ENCODE measurements around the gene STK32A.
"Not testable (repeated sequence)": the region's sequence is repeated elsewhere in the genome, so short reads cannot be mapped to it uniquely, and the experiment has no call there.

The STK32A gene

DNA sequence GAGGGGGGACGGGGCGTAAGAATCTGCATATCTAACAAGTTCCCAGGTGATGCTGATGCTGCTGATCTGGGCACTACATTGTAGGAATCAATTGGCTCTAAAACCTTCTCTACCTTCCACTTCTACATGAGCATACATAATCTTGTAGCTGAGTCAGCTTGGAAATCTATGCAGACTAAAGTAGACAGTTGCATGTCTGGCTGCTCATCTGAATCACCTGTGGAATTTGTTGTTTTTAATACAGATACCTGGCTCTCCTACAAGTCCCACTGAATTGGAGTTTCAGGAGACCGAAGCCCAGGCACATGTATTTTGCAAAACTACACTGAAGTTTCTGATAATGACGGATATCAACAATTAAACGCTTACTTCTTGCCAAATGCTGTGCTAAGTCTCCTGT is 113.6 kb downstream of the STK32A start:
- no peak for DNase-seq

DNA sequence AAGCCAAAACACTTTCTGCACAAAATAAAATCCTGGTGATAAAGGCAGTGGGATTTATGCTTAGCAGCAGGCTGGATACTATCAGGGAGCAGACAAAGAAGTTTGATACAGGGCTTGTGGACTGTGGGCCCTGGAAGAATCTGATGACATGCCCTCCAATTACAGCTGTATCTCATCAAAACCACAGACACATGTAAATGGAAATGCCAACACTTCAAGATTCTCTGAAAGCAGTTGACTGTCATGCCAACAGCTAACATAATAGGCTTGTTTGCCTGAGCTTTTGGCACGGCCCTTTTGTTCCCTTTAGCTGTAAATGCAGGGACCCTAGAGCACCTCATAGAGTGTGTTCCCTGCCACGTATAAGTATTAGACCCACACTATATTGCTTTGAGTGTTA is 114.4 kb downstream of the STK32A start:
- DNase-seq: no peak

- no peak for DNase-seq
These were observed 124.3 kb downstream of the STK32A start for GRCh38 chr5:147359101-147359500.

DNA sequence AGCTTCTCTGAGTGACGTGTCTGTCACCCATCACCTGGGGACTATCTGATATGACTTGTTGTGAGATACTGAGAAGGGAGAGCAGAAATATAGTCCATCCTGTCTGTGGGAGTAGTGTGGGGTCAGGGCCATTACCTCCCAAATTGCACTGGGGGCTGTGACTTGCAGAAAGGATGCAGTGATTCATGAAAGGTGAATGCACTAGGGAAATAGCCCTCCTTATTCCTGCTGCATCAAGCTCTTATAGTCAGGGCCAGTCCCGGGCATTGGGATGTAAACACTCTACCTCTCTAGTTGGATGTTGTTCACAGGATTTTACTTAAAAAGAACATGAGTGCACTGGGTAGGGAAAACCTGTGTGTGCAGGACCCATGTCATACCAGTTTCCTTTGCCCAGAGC is 124.8 kb downstream of the STK32A start:
- DNase-seq: no peak

DNA sequence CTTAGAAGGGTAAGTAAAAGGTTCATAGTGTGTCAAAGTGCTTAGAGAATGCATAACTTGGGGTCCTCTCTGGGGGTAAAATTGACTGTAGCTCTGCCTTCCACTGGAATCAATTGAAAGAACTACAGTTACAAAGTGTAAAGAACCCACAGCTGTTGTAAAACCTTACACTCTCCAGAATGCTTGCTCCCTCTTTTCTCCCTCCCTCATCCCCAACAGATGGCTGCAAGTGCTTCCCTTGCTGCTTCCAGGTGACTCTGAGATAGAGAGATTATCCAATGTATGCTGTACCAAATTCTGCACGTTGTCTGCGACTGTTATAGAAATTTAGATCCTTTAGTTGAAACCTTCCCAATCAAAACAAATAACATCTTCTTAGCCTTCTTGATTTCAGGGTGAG is 126.0 kb downstream of the STK32A start:
- DNase-seq: no peak

- DNase-seq: no peak
These were observed 126.8 kb downstream of the STK32A start for GRCh38 chr5:147361441-147362175.

DNA sequence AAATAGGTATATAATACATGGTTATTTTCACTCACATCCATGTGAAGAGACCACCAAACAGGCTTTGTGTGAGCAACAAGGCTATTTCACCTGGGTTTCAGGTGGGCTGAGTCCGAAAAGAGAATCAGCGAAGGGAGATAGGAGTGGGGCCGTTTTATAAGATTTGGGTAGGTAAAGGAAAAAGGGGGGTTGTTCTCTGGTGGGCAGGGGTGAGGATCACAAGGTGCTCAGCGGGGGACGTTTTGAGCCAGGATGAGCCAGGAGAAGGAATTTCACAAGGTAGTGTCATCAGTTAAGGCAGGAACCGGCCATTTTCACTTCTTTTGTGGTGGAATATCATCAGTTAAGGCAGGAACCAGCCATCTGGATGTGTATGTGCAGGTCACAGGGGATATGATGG is 132.6 kb downstream of the STK32A start:
- not testable (repeated sequence) for DNase-seq

DNA sequence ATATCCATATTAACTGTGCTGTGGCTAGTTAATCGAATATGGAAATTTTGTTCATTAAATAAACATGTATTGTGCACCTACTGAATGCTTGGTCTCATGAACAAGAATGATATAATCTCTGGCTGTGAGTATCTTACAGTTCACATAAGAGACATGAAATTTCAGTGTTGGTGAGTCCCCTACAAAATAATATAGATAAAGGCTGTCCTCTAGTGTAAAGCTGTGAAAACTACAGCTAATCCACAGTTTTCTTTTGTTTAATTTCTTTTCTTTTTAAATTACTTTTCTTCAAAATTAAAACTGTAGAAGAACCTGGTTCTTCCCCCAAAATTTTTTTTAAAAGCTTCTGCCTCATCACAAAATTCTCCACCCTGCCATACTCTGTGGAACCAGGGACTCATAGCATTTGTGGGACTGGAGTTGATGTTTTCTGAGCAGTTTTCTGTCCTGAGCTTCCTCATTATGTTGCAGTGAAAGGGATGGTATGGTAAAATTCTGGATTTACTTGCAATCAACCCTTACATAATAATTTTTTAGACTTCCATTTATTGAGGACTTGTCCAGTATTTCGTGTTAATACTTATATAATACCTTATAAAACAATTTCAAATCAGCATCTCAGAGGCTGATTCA is 135.0 kb downstream of the STK32A start:
- peak; percentile 13 to 39 for DNase-seq

DNA sequence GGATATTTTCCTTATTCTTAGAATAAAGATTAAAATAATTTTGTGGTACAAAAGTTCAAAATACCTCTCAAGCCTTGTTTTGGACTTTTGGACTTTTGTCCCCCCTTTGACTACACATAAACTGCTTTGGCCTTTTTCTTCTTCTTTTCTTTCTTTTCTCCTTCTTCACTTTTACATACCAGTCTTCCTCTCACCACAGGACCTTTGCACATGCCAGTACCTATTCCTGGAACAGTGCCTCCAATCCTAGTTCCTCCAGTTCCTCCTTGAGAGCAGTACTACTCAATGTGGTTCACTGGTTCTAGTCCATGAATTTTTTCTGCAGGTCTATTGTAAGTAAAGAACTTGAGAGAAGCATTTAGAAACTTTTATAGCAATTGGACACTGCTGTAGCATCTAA is 136.5 kb downstream of the STK32A start:
- DNase-seq: no peak

GRCh38 chr5:147372191-147372590 is 137.4 kb downstream of the STK32A start:
- no peak for DNase-seq

GRCh38 chr5:147373328-147373727 is 138.5 kb downstream of the STK32A start:
- DNase-seq: no peak

GRCh38 chr5:147375151-147375550 is 140.3 kb downstream of the STK32A start:
- peak; percentile 13 to 21 for DNase-seq

GRCh38 chr5:147377682-147378081 is 142.9 kb downstream of the STK32A start:
- no peak for DNase-seq

DNA sequence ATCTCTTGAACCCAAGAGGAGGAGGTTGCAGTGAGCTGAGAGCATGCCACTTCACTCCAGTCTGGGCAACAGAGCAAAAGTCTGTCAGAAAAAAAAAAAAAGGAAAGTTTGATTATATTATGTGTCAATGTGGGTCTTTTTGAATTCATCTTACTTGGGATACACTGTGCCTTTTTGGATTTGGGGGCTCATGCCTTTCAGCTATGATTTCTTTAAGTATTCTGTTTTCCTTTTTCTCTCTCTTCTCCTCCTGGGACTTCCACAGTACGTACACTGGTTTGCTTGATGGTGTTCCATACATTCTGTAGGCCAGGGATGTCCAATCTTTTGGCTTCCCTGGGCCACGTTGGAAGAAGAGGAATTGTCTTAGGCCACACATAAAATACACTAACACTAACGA is 146.7 kb downstream of the STK32A start:
- DNase-seq: no peak

DNA sequence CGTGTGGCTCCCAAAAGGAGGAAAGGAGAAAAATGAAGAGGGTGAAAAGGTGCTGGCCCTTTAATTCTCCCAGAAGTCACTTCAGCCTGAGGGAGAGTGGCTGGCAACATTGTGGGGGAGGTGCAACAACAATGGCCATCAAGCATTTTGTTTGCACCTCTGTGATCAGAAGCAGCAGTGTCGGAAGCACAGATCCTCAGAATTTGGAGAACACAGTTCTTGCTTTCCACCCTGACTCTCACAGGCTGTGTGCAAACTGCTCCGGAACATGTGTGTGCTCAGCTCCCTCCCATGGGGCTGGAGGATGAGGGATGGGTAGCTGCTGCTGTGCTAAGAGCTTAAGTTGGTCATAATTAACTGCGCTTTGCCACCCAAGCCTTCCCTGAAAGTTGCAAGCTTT is 147.9 kb downstream of the STK32A start:
- no peak for DNase-seq

GRCh38 chr5:147384346-147385193 is 149.7 kb downstream of the STK32A start:
- DNase-seq: no peak

DNA sequence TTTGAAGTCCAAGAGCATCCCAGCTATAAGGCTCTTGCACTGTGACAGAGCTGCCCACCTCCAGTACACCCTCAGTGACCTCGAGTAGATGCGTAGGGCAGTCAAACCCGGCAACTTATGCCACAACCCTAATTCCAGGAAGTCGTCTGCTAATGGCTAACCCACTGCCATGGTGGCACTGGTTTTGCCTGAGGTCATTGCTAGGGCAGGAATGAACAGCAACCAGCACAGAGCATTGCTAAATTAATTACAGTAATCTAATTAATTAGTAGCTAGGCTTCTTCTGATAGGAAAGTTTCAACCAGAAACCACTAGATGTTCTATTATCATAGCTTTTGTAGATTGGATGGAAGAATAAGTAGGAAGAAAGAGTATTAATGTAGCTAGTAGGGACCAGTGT is 152.3 kb downstream of the STK32A start:
- no peak for DNase-seq

GRCh38 chr5:147388184-147389108 is 153.6 kb downstream of the STK32A start:
- DNase-seq: no peak

DNA sequence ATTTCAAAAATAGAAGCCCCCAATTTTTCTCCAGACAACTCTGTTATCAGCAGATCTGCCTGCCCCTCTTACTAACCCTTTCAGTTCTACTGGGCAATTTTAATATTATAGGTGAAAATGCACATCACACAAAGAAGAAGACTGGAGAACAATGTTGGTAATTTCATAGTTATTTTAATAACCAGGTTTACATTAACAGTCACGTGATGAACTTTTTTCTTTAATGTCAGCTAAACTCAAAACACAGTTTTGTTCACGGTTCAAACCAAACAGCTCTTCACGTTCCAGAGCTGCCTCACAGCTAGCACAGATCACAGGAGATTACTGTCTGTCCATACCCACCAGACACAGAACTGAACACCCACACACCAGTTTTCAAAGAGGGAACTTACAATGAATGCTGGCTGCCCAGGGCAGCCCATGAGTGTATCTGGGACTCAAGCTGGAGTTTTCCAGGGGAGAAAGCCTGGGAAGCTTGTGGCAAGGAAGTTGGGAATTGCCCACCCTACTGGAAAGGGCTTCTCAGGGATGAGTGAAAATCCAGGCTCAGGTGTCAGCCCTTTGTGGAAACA is 155.9 kb downstream of the STK32A start:
- DNase-seq: no peak

GRCh38 chr5:147391781-147392180 is 157.0 kb downstream of the STK32A start:
- DNase-seq: peak; percentile 75 to 82

GRCh38 chr5:147393874-147394672 is 159.2 kb downstream of the STK32A start:
- DNase-seq: no peak

All from Kasumi-1 (cell line).